Measurements from ENCODE around the gene RFTN1.

RFTN1 gene

DNA sequence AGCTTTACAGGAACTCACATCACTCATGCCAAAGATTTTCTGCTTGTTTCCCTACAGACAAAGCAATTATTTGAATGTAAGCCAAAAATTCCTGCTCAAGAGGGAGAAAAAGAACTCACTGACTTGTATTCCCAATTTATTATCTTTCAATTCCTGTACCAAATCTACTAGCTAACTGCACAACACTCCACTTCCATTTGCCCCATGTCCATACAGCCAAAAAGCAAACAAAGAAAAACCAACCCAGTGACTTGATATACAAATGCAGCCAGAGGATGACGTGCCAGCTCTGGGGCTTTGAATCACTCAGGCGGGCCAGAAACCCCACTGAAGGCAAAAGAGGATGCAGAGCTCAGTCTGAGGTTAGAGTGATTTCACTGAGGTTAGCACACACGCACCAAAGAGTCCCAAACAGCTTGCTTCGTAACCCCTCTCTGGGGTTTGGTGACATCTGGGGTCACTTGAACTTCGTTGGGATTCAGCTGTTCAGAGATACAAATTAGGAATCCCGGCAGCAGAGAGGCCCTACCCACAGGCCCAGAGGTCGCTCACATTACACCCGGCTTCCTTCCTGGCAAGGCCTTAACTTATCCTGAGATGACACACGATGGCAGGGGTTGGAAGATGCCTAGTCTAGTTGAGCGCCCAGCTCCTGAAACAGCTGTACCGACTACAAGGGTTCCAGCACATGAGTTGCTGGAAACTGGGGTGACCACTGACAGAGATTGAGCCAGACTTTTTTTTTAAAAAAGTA, 1.6 kb downstream of the RFTN1 start:
- DNase-seq (ENCODE audit: extremely low spot score): no peak
- CTCF ChIA-PET: interaction anchor here (0.7 to 1.5 kb wide), 2 partner anchors 222 kb away, joined by 3 to 6 read pairs; no protein-coding TSS in a partner anchor
- POLR2A ChIA-PET: interaction anchor here (1.0 kb wide), 1 partner anchor 17 kb away, joined by 3 read pairs; no protein-coding TSS in a partner anchor
- TF ChIP-seq NFRKB (IDR thresholded peaks at IDR 0.05) (no peak), FOXA1 (IDR thresholded peaks at IDR 0.05) (no peak), LEF1 (IDR thresholded peaks at IDR 0.05; ENCODE audit: borderline replicate concordance) (no peak), TARDBP (IDR thresholded peaks at IDR 0.05) (no peak), L3MBTL2 (conservative IDR thresholded peaks at IDR 0.05) (no peak), ELF4 (IDR thresholded peaks at IDR 0.05) (no peak)

DNA sequence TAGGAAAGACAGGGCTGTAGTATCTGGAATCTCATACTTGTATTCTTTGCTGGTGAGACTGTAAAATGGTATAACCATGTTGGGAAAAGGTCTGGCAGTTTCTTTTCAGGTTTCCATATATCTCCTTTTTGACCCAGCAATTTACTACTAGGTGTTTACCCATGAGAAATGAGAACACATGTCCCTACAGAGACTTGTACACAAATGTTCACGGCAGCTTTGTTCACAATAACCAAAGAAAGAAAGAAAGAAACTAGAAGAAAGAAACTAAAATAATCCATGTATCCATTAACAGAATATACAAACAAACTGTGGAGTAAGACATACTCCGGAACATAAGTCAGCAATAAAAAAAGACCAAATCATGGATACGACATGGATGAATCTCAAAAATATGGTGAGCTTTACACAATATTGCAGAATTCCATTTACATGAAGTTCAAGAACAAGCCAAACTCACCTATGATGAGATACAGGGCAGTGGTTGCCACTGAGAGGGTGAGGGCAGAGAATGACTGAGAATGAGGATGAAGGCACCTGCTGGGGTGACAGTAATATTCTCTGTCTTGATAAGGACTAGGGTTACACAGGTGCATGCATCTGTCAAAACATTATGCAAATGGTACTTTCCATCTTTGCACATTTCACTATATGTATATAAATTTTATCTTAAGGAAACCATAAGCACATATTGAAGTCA, 2.7 kb downstream of the RFTN1 start:
- ChIA-PET POLR2A (no interaction called here), CTCF (no interaction called here)
- TF ChIP-seq CTBP1 (IDR thresholded peaks at IDR 0.05; ENCODE audit: borderline replicate concordance) (no peak), HDGF (IDR thresholded peaks at IDR 0.05; ENCODE audit: borderline replicate concordance) (no peak), FOXM1 (IDR thresholded peaks at IDR 0.05; ENCODE audit: borderline replicate concordance) (no peak), FOXA1 (IDR thresholded peaks at IDR 0.05) (no peak), LEF1 (IDR thresholded peaks at IDR 0.05; ENCODE audit: borderline replicate concordance) (no peak), SP1 (IDR thresholded peaks at IDR 0.05) (no peak), ZNF384 (IDR thresholded peaks at IDR 0.05) (no peak), TARDBP (IDR thresholded peaks at IDR 0.05) (no peak), ARNT (IDR thresholded peaks at IDR 0.05) (no peak), FOXK2 (IDR thresholded peaks at IDR 0.05) (no peak), BHLHE40 (IDR thresholded peaks at IDR 0.05; ENCODE audit: borderline replicate concordance) (no peak), PKNOX1 (IDR thresholded peaks at IDR 0.05) (no peak), NFRKB (IDR thresholded peaks at IDR 0.05) (no peak), SUZ12 (IDR thresholded peaks at IDR 0.05) (no peak), ELF4 (IDR thresholded peaks at IDR 0.05) (no peak), L3MBTL2 (conservative IDR thresholded peaks at IDR 0.05) (no peak)
- no peak for DNase-seq (ENCODE audit: extremely low spot score)

DNA sequence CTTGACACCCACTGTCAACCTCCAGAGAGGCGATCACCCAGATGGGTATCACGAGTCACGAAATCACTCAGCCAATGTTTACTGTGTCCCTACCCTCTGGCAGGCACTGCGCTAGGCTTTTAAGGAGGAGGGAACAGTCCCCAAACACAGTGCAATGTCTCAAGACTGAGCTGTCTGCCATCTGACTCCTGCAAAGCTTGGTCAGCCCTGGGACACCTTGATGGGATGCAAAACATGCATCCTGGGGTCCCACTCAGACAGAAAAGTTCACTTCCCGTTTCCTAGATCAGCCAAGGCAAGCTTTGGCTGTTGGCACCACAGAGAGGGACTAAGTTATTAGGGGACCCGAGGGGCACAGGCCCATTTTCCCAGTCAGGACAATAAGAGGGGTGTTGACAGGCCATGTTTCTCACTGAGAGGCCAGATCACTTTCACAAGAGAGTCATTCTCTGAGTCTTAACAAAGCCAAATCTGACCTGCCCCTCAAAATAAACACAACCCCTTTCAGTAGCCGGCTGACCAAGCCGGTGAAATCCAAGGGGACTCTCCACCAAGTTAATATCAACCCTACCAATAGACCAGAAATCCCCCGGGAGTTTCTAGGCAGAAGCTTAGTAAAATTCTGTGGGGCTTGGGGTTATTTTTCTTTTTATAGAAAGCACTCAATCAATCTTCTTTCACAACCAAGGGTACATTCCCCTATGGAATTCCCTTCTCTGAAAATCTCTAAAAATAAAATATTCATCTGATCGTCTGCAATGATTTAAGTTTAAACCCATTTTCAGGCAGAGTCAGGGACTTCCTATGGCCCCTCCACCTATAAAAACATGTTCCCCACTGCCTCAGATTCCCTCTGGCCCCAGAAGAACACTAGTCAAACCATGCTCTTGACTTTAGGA, 3.5 kb downstream of the RFTN1 start:
- TF ChIP-seq TARDBP (IDR thresholded peaks at IDR 0.05): no peak
- TF ChIP-seq ELF4 (IDR thresholded peaks at IDR 0.05): no peak
- TF ChIP-seq FOXK2 (IDR thresholded peaks at IDR 0.05): no peak
- no peak for TF ChIP-seq FOXM1 (IDR thresholded peaks at IDR 0.05; ENCODE audit: borderline replicate concordance)
- no peak for TF ChIP-seq NFRKB (IDR thresholded peaks at IDR 0.05)
- no peak for TF ChIP-seq SUZ12 (IDR thresholded peaks at IDR 0.05)
- TF ChIP-seq SP1 (IDR thresholded peaks at IDR 0.05): no peak
- TF ChIP-seq ARNT (IDR thresholded peaks at IDR 0.05): no peak
- no peak for TF ChIP-seq CTBP1 (IDR thresholded peaks at IDR 0.05; ENCODE audit: borderline replicate concordance)
- TF ChIP-seq ZNF384 (IDR thresholded peaks at IDR 0.05): no peak
- no peak for TF ChIP-seq PKNOX1 (IDR thresholded peaks at IDR 0.05)
- TF ChIP-seq LEF1 (IDR thresholded peaks at IDR 0.05; ENCODE audit: borderline replicate concordance): no peak
- ChIA-PET POLR2A (no interaction called here), CTCF (no interaction called here)
- DNase-seq (ENCODE audit: extremely low spot score): no peak

DNA sequence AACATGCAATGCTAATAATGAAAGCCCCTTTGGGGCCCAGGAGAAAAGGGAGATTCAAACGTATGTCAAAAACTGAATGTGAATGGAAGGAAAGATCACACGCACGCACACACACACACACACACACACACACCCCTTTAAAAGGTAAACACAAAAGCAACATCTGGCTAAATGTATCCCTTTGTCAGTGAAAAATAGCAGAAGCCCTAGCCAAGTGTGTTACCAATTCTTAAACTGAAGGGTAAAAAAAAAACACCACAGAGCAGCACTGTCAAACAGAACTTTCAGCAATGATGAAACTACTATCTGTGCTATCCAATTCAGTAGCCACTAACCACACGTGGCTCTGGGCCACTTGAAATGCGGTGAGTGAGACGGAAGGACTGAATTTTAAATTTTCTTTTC, 4.9 kb downstream of the RFTN1 start:
- TF ChIP-seq L3MBTL2 (conservative IDR thresholded peaks at IDR 0.05) (no peak), PKNOX1 (IDR thresholded peaks at IDR 0.05) (no peak), HDGF (IDR thresholded peaks at IDR 0.05; ENCODE audit: borderline replicate concordance) (no peak), BHLHE40 (IDR thresholded peaks at IDR 0.05; ENCODE audit: borderline replicate concordance) (no peak), ELF4 (IDR thresholded peaks at IDR 0.05) (no peak), TARDBP (IDR thresholded peaks at IDR 0.05) (no peak), FOXM1 (IDR thresholded peaks at IDR 0.05; ENCODE audit: borderline replicate concordance) (no peak), SP1 (IDR thresholded peaks at IDR 0.05) (no peak), ZNF384 (IDR thresholded peaks at IDR 0.05) (no peak), SUZ12 (IDR thresholded peaks at IDR 0.05) (no peak)
- CTCF ChIA-PET: no interaction called here
- DNase-seq (ENCODE audit: extremely low spot score): no peak
- POLR2A ChIA-PET: no interaction called here

DNA sequence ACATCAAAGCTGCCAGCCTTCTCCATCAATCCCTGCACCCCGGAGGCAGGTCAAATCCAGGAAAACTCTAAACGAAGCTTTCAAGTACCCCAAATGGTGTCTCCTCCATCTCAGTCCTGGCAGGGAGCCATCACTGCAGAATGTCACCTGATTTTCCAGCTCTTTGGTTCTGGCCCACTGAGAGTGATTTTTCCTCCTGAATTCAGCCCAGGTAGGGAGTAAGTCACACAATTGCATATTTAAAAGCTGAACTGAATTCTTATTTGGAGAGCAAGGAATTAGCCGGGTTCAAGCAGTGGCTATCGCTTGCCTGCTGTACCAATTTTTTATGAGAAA, 5.3 kb downstream of the RFTN1 start:
- CTCF ChIA-PET: no interaction called here
- no peak for DNase-seq (ENCODE audit: extremely low spot score)
- POLR2A ChIA-PET: no interaction called here
- TF ChIP-seq PKNOX1 (IDR thresholded peaks at IDR 0.05) (no peak), NFRKB (IDR thresholded peaks at IDR 0.05) (no peak)

Measured in HEK293T (cell line).